NCI-H69 (cell line): ENCODE data around the gene PALLD.

Experiments used
- DNase-seq: peaks from one replicate; lab custom pipeline; 2025; lab: John Stamatoyannopoulos, UW

PALLD gene

GRCh38 chr4:168558599-168558998 lies 61.7 kb downstream of the PALLD start:
- DNase-seq, result peak; percentile 17

DNA sequence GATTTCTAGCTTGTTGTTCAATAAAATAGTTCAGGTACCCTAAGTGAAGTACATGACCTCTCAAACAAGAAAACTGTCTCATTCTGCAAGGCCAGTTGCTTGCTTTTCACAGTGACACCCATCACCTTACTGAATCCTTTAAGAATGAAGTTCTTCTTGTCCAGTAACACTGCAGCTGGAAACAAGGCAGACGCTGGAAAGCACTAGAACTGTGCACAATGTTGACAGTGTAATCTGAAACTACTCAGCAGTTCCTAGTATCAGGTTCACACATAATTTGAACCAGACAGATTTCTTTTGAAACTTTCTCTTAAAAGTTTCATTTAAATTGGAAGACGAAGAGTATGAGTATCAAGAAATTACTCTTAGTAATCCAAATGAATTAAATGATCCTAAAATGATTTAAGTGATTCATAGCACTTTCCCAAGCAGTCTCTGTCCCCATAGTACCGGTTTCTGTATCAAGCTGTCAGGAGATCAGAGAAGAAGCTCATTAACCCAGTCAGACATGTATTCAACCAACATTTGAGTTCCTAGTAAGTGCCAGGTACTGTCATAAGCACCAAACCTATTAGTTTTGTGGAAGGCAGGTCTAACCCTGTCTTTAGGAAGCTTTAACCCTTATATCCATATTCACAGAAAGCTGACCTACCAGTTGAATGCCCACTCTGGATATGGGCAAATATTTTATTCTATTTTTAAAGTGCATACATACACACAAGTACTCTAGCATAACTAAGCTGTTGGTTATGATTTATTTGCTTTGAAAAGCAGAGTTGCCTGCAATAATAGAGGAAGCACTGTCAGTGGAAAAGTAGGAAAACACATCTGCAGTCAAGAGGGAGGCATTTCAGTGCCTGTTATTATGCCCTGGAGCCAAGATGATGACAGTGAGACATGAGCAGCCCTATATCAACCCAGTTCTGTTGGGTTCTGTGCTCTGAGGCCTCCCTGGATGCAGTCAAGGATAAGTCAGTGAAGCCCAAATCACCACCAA lies 63.6 kb downstream of the PALLD start:
- DNase-seq, result peak; percentile 84

GRCh38 chr4:168562041-168562571 lies 65.3 kb downstream of the PALLD start:
- DNase-seq, result peak; percentile 36

- no peak for DNase-seq
Measured at GRCh38 chr4:168564023-168564422, 67.2 kb downstream of the PALLD start.

- peak; percentile 87 for DNase-seq
Measured at GRCh38 chr4:168565130-168565529, 68.3 kb downstream of the PALLD start.

GRCh38 chr4:168566726-168567125 lies 69.9 kb downstream of the PALLD start:
- DNase-seq, result no peak

- DNase-seq, result peak; percentile 92
Measured at GRCh38 chr4:168569066-168569930, 72.4 kb downstream of the PALLD start.

GRCh38 chr4:168569931-168570276 lies 73.1 kb downstream of the PALLD start:
- DNase-seq, result no peak

DNA sequence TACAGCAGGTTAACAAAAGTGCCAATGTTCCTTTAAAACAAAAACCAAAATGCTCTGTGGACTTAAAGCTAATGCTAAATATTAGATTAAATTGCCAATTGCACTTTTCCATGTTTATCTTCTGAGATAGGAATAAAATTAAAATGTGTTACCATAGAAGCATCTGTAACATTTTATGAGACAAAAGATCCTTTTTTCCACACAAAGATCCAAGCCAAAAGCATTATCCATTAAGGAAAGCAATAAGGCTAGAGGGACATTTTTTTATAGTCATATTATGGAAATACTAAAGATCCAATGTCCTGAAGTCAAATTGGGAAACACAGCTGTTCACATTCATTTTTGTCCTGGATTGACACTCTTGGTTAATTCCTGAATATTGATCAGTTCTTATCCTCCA lies 73.6 kb downstream of the PALLD start:
- DNase-seq, result peak; percentile 39

GRCh38 chr4:168572002-168572401 lies 75.2 kb downstream of the PALLD start:
- peak; percentile 11 for DNase-seq

DNA sequence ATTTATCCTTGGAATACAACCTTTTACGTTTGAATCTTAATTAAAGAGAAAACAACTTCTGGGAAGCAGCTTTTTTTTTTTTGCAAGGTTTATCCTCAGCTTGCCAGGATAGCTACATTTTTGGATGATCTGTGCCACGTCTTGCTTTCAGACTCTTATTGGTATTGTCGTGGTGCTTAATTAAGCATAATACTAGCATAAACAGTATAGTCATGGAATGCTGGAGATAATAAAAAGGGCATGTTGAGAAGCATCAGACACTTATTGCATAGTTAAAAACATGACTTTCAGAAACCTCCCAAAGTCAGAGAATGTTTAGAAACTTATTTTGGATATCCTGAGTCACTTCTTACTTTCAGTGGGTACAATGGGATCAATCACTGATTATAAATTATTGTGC lies 77.0 kb downstream of the PALLD start:
- no peak for DNase-seq

- no peak for DNase-seq
Measured at GRCh38 chr4:168574581-168575295, 77.9 kb downstream of the PALLD start.

- no peak for DNase-seq
Measured at GRCh38 chr4:168575473-168575872, 78.6 kb downstream of the PALLD start.

DNA sequence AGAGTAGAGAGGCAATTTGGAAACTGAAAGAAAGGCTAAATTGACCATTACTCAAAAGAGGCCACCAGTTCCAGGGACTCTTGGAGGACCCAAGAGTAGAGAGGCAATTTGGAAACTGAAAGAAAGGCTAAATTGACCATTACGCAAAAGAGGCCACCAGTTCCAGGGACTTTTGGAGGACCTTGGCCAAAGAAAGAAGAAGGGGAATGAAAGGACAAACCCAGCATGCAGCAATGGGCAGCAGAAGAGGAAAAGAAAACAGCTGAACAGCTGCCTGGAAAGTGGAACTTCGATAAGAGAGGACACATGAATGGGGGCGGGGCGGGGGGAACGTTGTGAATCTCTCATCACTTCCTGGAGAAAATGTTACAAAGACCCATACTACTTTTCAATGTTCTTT lies 80.8 kb downstream of the PALLD start:
- no peak for DNase-seq

GRCh38 chr4:168580228-168580627 lies 83.4 kb downstream of the PALLD start:
- DNase-seq, result no peak

DNA sequence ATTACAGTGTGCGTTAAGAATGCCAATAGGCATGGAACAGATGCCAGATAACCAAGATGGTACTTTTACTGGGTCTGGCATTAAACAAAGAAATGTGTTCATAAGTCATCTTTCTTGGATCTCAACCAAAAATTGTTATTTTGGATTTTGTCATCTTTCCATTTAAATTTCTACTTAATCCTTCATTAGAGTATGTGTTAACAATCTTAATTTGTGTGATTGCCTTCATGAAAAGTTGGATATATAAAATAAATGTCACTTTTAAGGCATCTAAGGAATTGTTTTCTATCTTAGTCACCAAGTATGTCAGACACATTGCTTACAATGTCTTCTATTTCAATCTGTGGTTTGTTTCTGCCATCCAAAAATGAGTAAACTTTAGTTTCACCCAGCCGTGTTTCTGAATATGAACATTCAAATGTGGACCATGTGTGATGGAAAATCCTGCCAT lies 87.5 kb downstream of the PALLD start:
- no peak for DNase-seq

DNA sequence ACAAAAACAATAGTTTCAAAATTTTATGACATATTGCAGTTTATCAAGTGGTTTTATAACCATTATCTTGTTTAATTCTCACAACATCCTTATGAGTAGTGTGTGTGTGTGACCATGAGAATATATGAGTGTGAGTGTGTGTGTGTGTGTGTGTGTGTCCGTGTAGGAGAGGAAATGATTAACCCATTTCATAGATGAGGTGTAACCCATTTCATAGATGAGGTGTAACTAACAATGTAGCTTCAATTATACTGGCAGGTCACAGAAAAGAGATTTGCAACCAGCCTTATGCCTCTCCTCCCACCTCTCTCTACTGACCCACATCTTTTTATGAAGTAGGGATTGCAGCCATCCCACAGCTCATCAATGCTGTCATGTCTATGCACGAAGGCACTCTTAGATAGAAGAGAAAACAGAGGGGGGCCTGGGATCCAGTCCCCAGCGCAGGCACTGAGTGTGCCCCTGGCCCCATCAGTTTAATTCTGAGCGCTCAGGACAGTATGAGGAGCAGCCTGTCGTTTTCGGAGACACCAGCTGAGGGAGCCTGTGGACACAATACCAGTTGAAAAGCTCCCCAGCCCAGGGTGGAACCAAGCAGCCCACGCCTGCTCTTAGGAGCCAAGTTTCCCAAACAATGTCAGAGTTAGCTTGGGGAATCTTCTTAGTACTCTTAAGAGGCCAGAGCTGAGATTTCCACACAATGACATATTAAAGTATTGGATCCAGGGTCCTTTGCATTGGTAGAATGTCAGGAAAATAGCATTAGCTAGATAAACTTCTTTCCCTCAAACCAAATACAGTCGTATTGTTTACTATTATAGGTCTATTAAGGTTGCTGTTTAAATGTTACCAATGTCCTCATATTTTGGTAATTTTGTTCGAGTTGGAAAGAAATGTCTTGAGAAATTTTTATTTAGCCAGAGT lies 88.6 kb downstream of the PALLD start:
- DNase-seq, result peak; percentile 79

DNA sequence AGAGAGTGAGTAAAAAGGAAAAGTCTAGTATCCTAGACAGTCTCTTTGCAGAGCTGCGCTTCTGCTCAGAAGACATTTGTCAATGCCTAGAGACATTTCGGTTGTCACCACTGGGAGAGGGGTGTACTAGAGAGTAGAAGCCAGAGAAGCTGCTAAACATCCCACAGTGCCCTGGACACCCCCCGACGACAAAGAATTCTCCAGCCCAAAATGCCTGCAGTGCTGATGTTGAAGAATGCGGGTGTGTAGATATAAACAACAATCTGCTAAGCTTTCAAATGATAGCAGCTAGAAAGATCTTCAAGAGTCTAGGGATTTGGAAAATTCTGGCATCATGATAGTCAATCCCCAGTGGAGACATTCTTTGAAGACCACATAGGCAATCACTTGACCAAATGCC lies 90.1 kb downstream of the PALLD start:
- DNase-seq, result no peak

DNA sequence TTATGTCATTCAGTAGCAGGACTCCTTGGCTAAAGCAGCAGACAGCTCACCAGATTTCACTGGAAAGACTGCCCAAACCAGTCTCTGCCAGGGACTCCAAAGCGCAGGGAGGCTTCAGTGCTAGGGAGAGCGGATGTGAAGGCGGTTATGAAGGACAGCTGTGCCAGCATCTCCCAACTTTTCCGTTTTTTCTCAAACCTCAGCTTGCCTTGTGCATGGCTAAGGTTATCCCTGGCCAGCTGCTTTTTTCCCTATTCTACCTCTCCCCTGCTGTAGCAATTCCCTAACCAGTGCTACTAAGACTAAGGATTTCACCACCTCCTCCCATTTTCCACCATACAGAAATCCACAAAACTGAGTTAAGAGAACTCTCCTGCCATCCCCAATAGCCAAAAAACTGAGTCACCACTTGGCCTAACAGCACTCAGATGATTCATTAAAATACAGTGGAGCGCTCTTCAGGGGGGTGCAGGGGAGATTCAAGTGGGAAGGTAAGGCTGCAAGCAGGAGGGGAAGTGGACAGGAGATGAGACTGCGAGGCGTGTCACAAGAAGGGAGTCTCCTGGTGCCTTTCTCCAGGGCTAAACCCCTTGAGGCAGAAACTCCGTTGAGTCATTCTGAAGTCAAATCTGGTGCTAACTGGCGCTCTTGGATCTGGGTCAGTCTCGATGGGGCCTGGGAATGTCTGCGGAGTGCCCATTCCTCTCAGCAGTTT lies 90.7 kb downstream of the PALLD start:
- DNase-seq, result no peak

DNA sequence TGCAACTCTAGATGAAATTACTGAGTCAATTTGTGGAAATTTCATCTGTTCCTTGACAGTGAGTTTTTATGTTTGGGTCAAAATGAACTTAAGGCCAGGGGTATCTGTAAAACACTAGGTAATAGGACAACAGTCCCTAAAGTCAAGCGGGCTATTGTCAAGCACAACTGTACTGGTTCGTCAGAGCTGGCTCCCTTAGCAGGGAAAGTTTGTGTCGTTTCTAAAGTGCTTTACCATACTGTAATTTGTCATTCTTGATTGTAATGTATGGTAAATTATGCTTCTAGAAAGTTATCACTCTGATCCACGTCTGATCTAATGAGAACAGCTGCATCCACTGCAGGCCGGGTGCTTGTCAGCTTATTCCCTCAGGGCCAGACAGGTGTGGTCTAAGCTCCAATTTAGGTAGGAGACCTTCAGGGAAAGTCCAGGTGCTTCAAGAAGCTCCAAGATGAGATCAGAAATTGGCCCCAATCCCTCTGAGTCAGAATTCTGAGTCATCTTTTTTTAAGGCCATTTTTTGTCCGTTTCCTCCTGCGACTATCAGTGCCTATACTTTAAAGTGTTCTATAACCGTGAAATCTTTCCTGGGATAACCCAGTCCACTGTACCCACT lies 92.2 kb downstream of the PALLD start:
- DNase-seq, result peak; percentile 79
